Measurements from ENCODE around the gene S1PR5.

- TF ChIP-seq POLR2AphosphoS5 (IDR thresholded peaks at IDR 0.05; ENCODE audit: low read depth, low read length) (peak; percentile 73; the same call in 1 of the 2 replicates), REST (IDR thresholded peaks at IDR 0.05; ENCODE audit: insufficient read depth in 1 of 2, low read depth in 2 of 2, low read length in 2 of 2) (no peak), TAF1 (IDR thresholded peaks at IDR 0.05; ENCODE audit: borderline replicate concordance, insufficient read depth, low read length) (no peak), SIN3A (IDR thresholded peaks at IDR 0.05; ENCODE audit: borderline replicate concordance, insufficient read depth, low read length) (0 out of 2 replicates have a peak, but pooled peaks have one; percentile 49)
Observed at GRCh38 chr19:10552510-10553053, 35.3 kb upstream of the S1PR5 start.
